HG03135 (cell line): ENCODE results near the gene MYOM1.
A peak's percentile ranks its signal among the peaks of the same experiment; 100 is the strongest.
"Not testable (repeated sequence)": the region's sequence is repeated elsewhere in the genome, so short reads cannot be mapped to it uniquely, and the experiment has no call there.

Experiments used
- ATAC-seq: cut with Tn5 transposase; IDR thresholded peaks from one replicate; pipeline ENCODE4 v1.9.1; 2021; ENCODE audit warnings: mild to moderate bottlenecking, moderate library complexity; ENCODE audit not compliant: unreplicated experiment

The MYOM1 gene

GRCh38 chr18:3061581-3062312 is 158.0 kb downstream of the MYOM1 start:
- ATAC-seq, result no peak

- ATAC-seq, result peak; percentile 35
These were observed 158.8 kb downstream of the MYOM1 start for GRCh38 chr18:3060667-3061580.

- no peak for ATAC-seq
These were observed 160.5 kb downstream of the MYOM1 start for GRCh38 chr18:3059272-3059671.

GRCh38 chr18:3058328-3059191 is 161.2 kb downstream of the MYOM1 start:
- ATAC-seq, result no peak

GRCh38 chr18:3057526-3057925 is 162.2 kb downstream of the MYOM1 start:
- ATAC-seq, result no peak

GRCh38 chr18:3056311-3056710 is 163.5 kb downstream of the MYOM1 start:
- no peak for ATAC-seq

GRCh38 chr18:3055816-3056215 is 164.0 kb downstream of the MYOM1 start:
- no peak for ATAC-seq

GRCh38 chr18:3055186-3055728 is 164.5 kb downstream of the MYOM1 start:
- no peak for ATAC-seq

GRCh38 chr18:3054780-3055179 is 165.0 kb downstream of the MYOM1 start:
- no peak for ATAC-seq

GRCh38 chr18:3054214-3054613 is 165.6 kb downstream of the MYOM1 start:
- no peak for ATAC-seq

- no peak for ATAC-seq
These were observed 166.7 kb downstream of the MYOM1 start for GRCh38 chr18:3053081-3053480.

GRCh38 chr18:3052411-3052758 is 167.4 kb downstream of the MYOM1 start:
- no peak for ATAC-seq

- no peak for ATAC-seq
These were observed 167.9 kb downstream of the MYOM1 start for GRCh38 chr18:3051718-3052410.

GRCh38 chr18:3049897-3050454 is 169.8 kb downstream of the MYOM1 start:
- ATAC-seq, result not testable (repeated sequence)

- ATAC-seq, result no peak
These were observed 170.9 kb downstream of the MYOM1 start for GRCh38 chr18:3048820-3049349.

GRCh38 chr18:3048121-3048520 is 171.6 kb downstream of the MYOM1 start:
- ATAC-seq, result no peak

- peak; percentile 62 for ATAC-seq
These were observed 173.5 kb downstream of the MYOM1 start for GRCh38 chr18:3046216-3046808.

GRCh38 chr18:3044931-3045698 is 174.7 kb downstream of the MYOM1 start:
- ATAC-seq, result no peak

GRCh38 chr18:3042379-3042778 is 177.4 kb downstream of the MYOM1 start:
- no peak for ATAC-seq
